Measurements from ENCODE around the gene THY1. TPM values are rescaled to one million over a fixed set of nuclear protein-coding genes. Genes with fewer than 3 reads are reported as not detected.

Gene THY1
- total RNA-seq, 2 donors from 2014 or later, result 1.3 to 4.0 TPM

- Mint-ChIP-seq H3K27ac (no peak within 1 kb of the TSS), H3K9me3 (no peaks in the 10 kb centered on the region), H3K36me3 (ENCODE audit: insufficient read depth in 2 of 2) (no peaks in the 10 kb centered on the region), H3K27me3 (ENCODE audit: low read depth) (no peaks in the 10 kb centered on the region), H3K4me3 (no peak within 1 kb of the TSS), H3K4me1 (ENCODE audit: low read depth) (peaks cover 5% of the 10 kb centered on the region)
- DNase-seq (peak; percentile 97 to 99), ATAC-seq (replicated peaks in 1 of 2) (peak; percentile 99)
Measured at GRCh38 chr11:119381181-119381988, 41.6 kb downstream of the THY1 start, which contains the start of gene USP2. TSS of gene USP2 (minus strand) at chr11:119381690. CDS start at chr11:119373480, 8,210 bp downstream.

- H3K27ac Mint-ChIP-seq, result no peak overlapping the region
Measured at GRCh38 chr11:119380827-119381180, 42.2 kb downstream of the THY1 start.

DNA sequence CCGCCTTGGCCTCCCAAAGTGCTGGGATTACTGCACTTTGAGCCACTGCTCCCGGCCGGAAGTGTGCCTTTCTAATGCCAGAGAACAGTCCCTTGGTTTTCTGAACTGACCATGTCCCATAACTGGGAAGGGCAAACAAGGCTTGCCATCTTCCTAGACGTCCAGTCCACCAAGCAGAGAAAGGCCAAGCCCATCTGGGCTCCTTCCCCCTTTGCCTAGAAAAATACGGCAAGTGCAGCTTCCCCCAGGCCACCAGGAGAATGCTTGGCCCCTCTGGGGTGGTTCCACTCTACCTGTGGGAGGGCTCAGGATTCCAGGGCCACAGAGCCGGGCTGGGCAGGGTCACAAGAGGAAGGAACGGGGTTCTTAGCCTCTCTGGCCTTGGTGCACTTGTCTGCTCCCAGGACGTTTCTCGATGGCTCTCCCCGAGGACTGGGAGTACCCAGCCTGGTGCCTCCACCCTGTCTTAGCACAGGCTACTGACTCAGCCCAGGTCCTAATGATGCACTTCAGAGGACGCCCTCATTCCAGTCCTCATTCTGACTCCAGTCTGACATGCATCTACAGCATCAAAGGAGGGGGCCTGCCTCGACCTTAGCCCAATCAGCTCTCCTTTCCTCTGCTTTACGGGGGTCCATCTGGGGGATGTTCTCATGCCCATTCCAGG lies 42.7 kb downstream of the THY1 start:
- ATAC-seq (replicated peaks in 1 of 2) (no peak), DNase-seq (no peak)
- peaks cover 5% of the 10 kb centered on the region for H3K4me1 Mint-ChIP-seq (ENCODE audit: low read depth)
- no peak overlapping the region for H3K27ac Mint-ChIP-seq
- no peaks in the 10 kb centered on the region for H3K27me3 Mint-ChIP-seq (ENCODE audit: low read depth)
- no peaks in the 10 kb centered on the region for H3K36me3 Mint-ChIP-seq (ENCODE audit: insufficient read depth in 2 of 2)
- H3K4me3 Mint-ChIP-seq, result no peak overlapping the region
- no peaks in the 10 kb centered on the region for H3K9me3 Mint-ChIP-seq

More at GRCh38 chr11:119380827-119381180, 42.2 kb downstream of the THY1 start:
- Mint-ChIP-seq H3K9me3 (no peaks in the 10 kb centered on the region), H3K27me3 (ENCODE audit: low read depth) (no peaks in the 10 kb centered on the region), H3K4me1 (ENCODE audit: low read depth) (peaks cover 5% of the 10 kb centered on the region), H3K4me3 (no peak overlapping the region), H3K36me3 (ENCODE audit: insufficient read depth in 2 of 2) (no peaks in the 10 kb centered on the region)
- ATAC-seq (replicated peaks in 1 of 2), result no peak
- DNase-seq, result no peak

- H3K27me3 Mint-ChIP-seq (ENCODE audit: low read depth), result no peaks in the 10 kb centered on the region
- H3K4me3 Mint-ChIP-seq, result no peak overlapping the region
- H3K4me1 Mint-ChIP-seq (ENCODE audit: low read depth), result peaks cover 5% of the 10 kb centered on the region
- no peaks in the 10 kb centered on the region for H3K36me3 Mint-ChIP-seq (ENCODE audit: insufficient read depth in 2 of 2)
- no peaks in the 10 kb centered on the region for H3K9me3 Mint-ChIP-seq
- no peak overlapping the region for H3K27ac Mint-ChIP-seq
- ATAC-seq (replicated peaks in 1 of 2) (no peak), DNase-seq (no peak)
Measured at GRCh38 chr11:119378851-119379465, 44.0 kb downstream of the THY1 start.

DNA sequence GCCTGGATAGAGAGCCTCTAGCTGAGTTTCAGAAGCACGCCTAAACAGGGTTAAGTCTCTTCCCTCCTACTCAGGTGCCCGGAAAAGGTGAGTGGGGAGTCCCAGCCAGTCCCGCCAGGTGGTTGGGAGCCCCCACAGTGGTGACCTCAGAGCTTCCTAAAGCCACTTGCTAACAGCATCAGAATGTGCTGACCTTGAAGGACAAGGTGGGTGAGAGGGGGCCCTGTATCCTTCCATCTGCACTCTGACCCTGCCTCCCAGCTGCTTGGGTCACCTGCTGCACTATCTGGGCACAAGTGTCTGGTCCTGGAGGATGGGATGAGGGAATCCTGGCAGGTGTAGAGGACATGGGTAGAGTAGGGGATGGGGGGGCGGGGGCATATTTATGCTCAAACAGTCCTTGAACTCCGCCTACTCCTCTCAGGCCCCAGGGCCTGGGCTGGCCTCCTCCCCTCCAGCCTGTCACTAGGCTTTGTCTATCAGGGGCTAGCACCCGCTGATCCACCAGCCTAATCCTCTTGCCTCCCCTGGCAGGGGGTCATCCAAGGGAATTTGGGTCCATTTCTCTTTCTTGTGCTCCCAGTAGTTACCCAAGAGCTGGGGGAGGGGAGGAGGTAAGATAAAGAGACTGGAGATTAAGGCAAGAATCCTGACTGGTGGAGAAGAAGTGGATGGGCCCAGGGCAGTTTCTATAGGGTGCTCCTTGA lies 44.9 kb downstream of the THY1 start:
- H3K36me3 Mint-ChIP-seq (ENCODE audit: insufficient read depth in 2 of 2), result no peaks in the 10 kb centered on the region
- H3K4me3 Mint-ChIP-seq, result no peak overlapping the region
- H3K9me3 Mint-ChIP-seq, result no peaks in the 10 kb centered on the region
- no peaks in the 10 kb centered on the region for H3K27me3 Mint-ChIP-seq (ENCODE audit: low read depth)
- DNase-seq, result no peak
- no peak for ATAC-seq (replicated peaks in 1 of 2)
- peaks cover 13% of the 10 kb centered on the region for H3K4me1 Mint-ChIP-seq (ENCODE audit: low read depth)
- no peak overlapping the region for H3K27ac Mint-ChIP-seq

- H3K4me1 Mint-ChIP-seq (ENCODE audit: low read depth), result peaks cover 13% of the 10 kb centered on the region
- DNase-seq (no peak), ATAC-seq (replicated peaks in 1 of 2) (no peak)
- no peak overlapping the region for H3K4me3 Mint-ChIP-seq
- H3K36me3 Mint-ChIP-seq (ENCODE audit: insufficient read depth in 2 of 2), result no peaks in the 10 kb centered on the region
- H3K27ac Mint-ChIP-seq, result no peak overlapping the region
- H3K9me3 Mint-ChIP-seq, result no peaks in the 10 kb centered on the region
- H3K27me3 Mint-ChIP-seq (ENCODE audit: low read depth), result no peaks in the 10 kb centered on the region
Measured at GRCh38 chr11:119377112-119377901, 45.7 kb downstream of the THY1 start.

DNA sequence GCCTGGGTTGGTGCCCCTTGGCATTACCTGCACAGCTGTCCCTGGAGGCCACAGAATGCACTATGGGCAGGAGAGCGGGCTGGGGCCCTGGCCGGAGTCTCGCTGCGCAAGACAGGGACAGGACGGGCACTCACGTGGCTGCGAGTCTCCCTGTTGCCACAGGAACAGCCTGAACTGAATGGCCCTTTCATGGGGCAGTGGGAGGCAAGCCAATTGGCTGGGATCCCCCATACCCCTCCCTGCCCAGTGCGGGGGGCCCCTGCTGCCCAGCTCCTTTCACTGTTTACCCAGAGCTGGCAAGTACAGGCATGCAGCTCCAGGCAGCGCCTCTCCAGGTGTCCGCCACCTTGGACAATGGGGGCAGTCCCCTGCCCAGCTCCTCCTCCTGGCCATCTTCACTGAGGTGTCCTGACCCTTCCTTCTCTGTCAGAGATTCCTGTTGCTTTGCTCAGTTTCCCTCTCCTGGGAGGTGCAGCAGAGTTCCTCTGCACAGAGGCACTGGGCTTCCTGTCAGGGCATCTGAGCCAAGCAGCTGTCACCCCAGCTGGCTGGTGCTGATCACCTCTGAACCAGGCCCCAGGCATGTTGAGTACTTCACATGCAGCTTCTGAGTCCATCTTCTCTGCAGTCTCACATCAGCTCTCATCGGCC lies 46.6 kb downstream of the THY1 start:
- Mint-ChIP-seq H3K9me3 (no peaks in the 10 kb centered on the region), H3K4me1 (ENCODE audit: low read depth) (peaks cover 13% of the 10 kb centered on the region), H3K27ac (no peak overlapping the region), H3K27me3 (ENCODE audit: low read depth) (no peaks in the 10 kb centered on the region), H3K36me3 (ENCODE audit: insufficient read depth in 2 of 2) (no peaks in the 10 kb centered on the region), H3K4me3 (no peak overlapping the region)
- ATAC-seq (replicated peaks in 1 of 2) (no peak), DNase-seq (no peak)

- ATAC-seq (replicated peaks in 1 of 2), result no peak
- Mint-ChIP-seq H3K27ac (no peak overlapping the region), H3K4me1 (ENCODE audit: low read depth) (peaks cover 13% of the 10 kb centered on the region), H3K9me3 (no peaks in the 10 kb centered on the region), H3K27me3 (ENCODE audit: low read depth) (no peaks in the 10 kb centered on the region), H3K36me3 (ENCODE audit: insufficient read depth in 2 of 2) (no peaks in the 10 kb centered on the region), H3K4me3 (no peak overlapping the region)
- DNase-seq, result no peak
Measured at GRCh38 chr11:119375337-119376196, 47.4 kb downstream of the THY1 start.

- no peaks in the 10 kb centered on the region for H3K36me3 Mint-ChIP-seq (ENCODE audit: insufficient read depth in 2 of 2)
- H3K9me3 Mint-ChIP-seq, result no peaks in the 10 kb centered on the region
- DNase-seq (no peak), ATAC-seq (replicated peaks in 1 of 2) (no peak)
- peaks cover 13% of the 10 kb centered on the region for H3K4me1 Mint-ChIP-seq (ENCODE audit: low read depth)
- no peak overlapping the region for H3K4me3 Mint-ChIP-seq
- no peaks in the 10 kb centered on the region for H3K27me3 Mint-ChIP-seq (ENCODE audit: low read depth)
- H3K27ac Mint-ChIP-seq, result no peak overlapping the region
Measured at GRCh38 chr11:119374632-119375336, 48.2 kb downstream of the THY1 start.

DNA sequence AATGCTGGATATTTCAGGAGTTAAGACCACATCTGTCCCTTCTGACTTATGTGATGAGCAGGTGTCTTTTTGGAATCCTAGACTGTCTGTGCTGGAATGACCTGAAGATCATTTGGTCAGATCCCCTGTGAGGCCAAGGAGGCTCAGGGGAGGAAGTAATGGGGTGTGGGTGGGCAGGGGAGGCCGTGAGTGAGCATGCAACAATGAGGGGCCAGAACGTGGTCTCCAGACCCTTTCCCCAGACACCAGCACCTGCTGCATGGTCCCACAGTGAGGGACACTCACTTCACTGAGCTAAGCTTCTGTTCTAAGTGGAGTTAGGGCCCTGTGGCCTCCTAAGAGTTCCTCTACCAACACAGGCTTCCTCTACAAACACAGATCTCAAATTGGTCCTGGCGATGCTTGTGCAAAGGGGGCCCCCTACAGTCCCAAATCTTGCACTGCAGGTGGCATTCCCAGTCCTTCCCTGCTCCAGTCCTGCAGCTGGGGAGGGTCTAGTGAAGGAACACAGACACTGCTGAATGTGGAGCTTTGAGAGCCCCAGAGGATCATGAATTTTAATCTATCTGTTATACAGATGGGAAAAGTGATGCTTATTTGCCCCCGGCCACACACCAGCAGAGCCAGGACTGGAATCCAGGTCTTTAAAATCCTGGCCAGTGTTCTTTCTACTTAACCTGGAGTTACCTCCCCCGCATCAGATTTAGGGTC lies 48.9 kb downstream of the THY1 start:
- Mint-ChIP-seq H3K4me3 (no peak overlapping the region), H3K4me1 (ENCODE audit: low read depth) (peaks cover 13% of the 10 kb centered on the region), H3K36me3 (ENCODE audit: insufficient read depth in 2 of 2) (no peaks in the 10 kb centered on the region), H3K27ac (no peak overlapping the region), H3K27me3 (ENCODE audit: low read depth) (no peaks in the 10 kb centered on the region), H3K9me3 (no peaks in the 10 kb centered on the region)
- ATAC-seq (replicated peaks in 1 of 2) (peak; percentile 45 to 56), DNase-seq (peak; percentile 45 to 75)
